Measurements from ENCODE around the gene CAPN7.

CAPN7 gene

DNA sequence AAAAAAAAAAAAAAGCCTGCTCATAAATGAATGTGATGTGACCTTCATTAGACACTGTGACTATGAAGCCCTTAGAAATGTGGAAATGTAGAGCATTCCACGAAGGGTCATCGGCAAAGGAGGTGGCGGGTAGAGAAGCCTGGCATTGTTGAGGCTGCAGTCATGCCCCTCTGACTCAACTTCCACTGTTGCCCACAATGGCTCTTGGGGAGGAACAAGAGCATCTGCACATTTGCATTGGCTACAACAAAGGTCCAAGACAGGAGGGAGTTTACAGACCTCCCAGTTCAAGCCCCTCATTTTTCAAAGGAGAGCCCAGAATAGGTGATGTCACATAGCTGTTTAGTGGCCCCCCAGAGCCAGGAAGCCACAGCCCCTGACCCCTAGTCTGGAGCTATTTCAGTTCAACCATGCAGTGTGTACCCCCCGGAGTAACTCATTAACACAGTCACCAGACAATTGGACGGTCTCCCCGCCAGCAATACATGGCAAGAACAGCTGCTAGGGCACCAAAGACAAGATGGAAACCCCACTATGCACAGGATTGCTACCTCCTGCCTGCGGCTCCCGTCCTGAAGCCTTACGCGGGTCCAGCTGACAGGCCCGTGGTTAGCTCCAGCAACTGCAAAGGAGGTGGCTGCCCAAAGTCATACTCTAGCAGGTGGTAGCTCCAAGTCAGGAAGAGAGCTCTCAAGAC lies 70.1 kb downstream of the CAPN7 start:
- DNase-seq (ENCODE audit: low spot score) = no peak

DNA sequence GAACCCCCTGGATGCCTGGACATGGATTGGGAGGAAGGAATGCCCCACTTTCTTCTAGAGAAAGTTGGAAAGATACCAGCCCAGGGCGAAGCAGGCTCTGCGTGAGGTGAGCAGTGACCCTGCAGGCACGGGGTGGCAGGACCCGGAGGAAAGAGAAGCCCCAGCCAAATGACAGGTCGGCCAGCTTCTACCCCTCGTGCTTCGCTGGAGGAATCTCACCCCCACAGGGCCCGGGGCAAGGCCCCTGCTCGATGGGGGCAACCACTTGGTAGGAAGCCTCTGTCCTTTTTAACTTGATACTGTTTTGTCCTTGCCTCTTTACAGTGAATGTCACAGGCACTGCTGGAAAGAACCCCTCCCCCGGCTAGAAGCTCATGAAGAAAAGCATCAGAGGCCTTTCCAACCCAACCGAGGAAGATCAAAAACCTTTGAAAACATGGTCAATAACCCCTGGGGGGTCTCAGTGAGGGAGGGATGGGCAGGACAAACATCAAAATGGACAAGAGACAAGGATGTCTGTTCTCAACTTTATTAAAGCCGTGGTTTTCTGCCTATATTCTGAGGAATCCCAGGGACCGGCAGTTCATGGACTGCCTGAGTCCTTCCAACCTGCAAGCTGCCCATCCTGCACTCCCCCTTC lies 71.9 kb downstream of the CAPN7 start:
- DNase-seq (ENCODE audit: low spot score) = no peak

DNA sequence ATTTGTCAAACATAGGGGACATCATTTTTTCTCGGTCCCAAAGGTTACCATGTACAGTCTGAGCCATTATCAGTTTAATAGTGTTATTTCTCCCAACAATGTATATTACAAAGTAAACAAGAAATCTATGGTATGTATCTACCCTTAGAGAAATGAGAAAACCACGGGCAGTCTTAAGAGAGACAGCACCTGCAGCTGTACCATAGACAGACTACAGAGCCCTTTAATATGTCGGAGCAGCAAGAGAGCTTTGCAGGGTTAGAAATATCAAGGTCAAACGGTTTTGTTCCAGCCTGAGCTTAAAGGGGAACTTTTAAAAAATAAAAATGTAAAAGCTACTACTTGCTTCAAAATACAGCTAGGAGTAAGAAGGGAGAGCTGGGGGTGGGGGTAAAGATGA lies 73.2 kb downstream of the CAPN7 start:
- DNase-seq (ENCODE audit: low spot score) = no peak

DNA sequence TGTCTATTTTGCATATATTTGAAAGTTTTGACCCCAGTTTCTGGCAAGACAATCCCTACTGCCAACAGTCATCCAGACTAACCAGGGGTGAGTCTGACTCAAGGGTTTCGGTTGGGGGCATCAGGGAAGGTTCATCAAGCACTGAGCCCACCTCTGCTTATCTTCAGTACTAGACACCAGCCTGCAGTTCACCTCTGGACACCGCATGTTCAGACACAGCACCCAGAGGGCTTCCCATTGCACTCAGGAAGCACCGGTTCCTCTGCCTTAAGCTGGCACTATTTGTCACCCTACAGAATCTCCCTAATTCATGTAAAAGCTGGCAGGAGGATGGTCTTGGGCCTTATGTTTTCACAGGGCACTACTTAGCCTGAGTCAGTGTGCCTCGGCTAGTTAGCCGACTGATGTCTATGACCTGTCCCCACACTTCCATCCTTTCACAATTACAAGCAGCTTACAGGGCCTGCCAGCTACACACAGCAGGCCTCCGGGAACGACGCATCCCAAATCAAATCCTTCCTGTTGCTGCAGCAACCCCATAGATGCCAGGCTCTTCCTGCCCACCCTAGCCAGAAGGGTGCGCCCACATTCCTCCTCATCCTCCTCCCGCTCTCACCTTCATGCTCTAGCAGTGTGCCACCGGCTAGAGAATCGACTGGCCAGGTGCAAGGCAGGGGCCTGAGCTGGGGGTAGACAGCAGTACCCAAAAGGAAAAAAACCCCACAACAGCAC lies 73.8 kb downstream of the CAPN7 start:
- no peak for DNase-seq (ENCODE audit: low spot score)

DNA sequence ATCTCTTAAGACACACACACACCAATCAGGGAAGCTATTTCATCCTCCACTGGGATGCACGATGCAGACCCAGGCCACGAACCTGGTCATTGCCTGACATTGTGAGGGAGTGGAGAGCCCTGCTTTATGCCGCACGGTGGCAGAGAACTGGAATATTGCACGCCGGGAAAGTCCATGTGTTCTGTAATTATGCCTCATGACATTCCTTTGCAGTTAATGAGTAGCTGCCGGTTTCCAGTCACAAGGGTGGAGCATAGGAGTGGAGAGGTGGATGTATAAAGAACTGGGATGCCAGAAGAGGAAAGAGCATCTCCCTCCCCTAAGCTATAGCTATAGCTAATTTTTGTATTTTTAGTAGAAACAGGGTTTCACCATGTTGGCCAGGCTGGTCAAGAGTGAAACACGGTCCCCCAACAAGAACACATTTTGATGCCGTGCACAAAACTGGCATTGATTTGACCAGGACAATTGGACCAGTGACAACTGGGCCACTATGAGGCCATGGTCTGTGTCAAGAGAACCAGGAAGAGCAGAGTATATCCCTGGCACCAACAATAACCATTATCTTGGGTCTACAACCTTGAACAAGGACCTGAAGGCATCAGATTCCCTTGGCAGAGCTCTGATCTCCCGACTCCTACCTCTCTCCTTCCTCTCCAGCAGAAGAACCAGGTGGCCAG lies 74.9 kb downstream of the CAPN7 start:
- no peak for DNase-seq (ENCODE audit: low spot score)

DNA sequence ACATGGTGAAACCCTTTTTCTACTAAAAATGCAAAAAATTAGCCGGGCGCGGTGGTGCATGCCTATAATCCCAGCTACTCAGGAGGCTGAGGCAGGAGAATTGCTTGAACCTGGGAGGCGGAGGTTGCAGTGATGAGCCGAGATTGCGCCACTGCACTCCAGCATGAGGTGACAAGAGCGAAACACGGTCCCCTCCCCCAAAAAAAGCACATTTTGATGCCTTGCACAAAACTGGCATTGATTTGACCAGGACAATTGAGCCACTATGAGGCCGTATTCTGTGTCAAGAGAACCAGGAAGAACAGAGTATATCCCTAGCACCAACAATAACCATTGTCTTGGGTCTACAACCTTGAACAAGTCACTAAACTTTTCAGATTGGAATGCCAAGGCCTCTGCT lies 75.8 kb downstream of the CAPN7 start:
- DNase-seq (ENCODE audit: low spot score) = no peak

DNA sequence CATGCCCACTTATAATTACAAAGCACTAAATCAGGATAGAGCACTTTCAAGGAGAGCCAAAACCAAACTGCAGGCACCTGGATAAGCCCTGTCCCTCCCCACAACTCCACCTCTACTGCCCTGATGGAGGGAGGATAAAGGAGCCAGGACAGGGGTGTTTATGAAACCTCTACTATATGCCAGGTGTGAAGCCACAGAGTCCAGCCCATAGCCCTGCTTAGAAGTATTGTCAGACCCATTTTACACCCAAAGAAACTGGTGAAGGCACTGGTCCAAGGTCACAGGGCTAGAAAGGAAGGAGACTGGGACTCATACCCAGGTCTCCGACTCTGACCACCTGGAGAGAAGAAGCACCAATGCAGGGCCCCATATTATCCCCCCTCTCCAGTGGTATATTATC lies 77.7 kb downstream of the CAPN7 start:
- no peak for DNase-seq (ENCODE audit: low spot score)

DNA sequence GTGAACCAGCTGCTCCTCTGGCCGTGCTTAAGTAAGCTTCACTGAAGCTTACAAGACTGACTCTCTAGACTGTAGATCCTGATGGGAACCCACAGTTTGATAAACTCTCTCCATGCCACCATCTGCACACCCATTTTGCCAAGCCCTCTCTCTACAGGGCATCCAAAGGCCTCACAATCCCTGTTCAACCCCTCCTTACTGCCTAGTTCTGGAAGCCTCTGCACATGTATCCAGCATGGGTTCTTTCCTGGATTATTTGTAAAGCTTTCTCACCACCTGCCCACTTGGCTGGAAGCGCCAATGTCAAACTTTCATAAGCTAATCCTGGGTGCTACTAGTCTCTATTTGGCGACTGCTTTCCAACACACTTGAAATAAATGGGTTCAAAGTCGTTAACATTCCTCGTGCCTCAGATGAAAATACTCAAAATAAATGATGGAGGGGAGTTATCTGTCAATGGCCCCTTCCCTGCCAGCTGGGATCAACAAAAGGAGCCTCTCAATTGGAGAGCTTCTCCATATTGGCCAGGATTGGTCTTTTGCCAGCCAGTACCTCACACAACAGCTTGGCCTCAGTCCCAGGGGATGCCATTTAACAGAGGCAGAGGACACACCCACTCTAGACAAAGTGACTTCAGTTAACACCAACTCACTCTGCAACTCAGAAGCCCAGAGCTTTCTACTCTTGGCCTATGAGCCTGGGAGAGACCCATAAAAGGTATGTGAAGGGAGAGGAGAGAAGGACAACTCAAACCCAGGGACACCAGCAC lies 78.3 kb downstream of the CAPN7 start:
- DNase-seq (ENCODE audit: low spot score) = no peak

DNA sequence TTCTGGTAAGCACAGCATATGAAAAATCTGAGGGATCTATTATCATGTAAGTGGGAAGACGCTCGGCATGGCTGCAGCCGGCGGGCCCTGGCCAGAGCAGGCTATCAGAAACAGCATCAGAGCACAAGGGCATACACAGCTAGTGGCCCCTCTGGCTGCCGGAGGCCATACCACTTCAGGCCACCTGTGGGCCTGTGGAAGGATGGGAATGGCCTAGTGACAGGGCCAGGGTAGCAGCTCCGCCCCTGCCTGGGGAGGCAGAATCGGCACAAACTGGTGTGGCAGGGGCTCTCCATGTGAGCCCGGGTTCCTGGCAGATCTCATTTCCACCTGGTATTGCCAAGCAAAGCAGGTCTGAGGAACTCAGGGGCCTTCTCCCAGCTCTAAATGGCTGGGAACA lies 80.0 kb downstream of the CAPN7 start:
- DNase-seq (ENCODE audit: low spot score) = no peak

DNA sequence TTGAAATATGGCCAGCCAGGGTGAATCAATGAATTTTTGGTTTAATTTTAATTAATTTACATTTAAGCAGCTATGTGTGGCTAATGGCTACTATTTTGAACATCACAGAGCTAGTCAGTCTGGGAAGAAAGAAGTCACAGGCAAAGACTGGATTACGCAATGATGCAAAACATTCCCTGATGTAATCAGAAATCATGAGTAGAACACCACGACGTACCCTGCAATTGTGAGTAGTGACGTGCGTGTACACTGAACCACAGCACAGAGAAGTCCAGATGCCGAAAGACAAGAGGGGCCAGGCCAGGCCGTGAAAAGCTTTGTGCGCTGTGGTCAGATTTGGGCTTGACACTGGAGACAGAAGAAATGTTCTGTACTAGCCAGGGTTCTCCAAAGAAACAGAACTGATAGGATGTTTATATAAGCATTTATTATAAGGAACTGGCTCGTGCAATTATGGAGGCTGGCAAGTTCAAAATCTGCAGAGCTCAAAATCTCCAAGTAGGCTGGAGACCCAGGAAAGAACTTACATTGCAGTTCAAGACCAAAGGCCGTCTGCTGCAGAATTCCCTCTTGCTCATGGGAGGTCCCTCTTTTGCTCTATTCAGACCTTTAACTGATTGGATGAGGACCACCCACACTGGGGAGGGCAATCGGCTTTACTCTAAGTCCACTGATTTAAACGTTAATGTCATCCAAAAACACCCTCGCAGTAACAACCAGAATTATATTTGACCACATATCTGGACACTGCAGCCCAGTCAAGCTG lies 81.7 kb downstream of the CAPN7 start:
- no peak for DNase-seq (ENCODE audit: low spot score)

DNA sequence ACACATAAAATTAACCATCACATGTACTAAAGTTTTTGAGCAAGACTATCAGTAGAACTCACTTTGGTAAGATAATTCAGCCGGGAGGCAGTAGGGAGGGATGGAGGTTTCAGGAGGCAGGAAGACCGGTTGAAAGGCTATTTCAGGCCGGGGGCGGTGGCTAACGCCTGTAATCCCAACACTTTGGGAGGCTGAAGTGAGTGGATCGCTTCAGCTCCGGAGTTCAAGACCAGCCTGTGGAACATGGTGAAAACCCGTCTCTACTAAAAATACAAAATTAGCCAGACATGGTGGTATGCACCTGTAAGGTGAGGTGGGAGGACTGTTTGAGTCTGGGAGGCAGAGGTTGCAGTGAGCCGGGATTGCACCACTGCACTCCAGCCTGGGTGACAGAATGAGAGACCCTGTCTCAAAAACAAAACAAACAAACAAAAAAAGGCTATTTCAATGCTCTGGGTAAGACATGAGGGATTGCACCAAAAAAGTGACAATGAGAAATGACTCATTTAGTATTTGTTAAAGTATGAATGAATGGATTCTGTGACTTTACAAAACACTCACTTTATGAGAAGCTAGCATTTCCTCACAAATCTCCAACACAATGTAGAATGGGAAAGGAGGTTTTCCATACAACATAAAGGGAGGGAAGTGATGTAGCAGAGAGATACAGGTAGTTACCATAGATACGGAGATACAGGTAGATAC lies 82.4 kb downstream of the CAPN7 start:
- no peak for DNase-seq (ENCODE audit: low spot score)

DNA sequence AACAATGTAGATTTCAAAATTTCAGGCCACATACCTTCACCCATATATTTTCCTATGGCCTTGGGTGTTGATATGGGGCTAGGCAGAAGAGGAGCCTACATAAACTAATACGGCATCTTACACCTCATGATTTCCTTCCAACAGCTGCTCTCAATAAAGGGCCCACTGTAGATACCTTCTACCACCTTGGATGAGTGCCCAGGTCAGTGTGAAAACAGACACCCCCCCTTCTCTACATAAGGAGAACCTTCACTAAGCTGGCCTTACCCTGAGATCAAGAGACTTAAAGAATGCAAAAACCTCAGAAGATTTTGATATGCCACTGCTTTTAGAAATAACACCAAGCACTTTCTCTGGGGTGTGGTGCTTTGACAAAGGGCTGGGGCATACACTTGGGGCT lies 83.6 kb downstream of the CAPN7 start:
- no peak for DNase-seq (ENCODE audit: low spot score)

DNA sequence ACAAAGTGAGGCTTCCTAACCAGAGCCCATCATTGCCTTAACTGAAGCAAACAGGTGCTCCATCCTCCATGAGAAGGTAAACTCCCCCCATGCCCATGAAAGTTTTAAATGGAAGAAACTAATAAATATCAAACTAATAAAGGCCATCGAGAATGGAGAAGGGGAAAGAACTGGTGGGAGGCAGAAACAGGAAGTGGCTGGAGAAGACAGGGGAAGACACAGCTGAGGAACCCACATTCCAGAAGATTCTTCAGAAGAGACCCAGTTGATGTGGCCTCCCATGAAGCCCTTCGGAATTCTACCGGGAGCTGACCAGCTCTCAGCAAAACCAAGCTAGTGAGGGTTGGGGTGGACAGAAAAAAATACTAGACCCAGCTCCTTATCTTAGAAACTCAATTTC lies 84.7 kb downstream of the CAPN7 start:
- DNase-seq (ENCODE audit: low spot score) = no peak

DNA sequence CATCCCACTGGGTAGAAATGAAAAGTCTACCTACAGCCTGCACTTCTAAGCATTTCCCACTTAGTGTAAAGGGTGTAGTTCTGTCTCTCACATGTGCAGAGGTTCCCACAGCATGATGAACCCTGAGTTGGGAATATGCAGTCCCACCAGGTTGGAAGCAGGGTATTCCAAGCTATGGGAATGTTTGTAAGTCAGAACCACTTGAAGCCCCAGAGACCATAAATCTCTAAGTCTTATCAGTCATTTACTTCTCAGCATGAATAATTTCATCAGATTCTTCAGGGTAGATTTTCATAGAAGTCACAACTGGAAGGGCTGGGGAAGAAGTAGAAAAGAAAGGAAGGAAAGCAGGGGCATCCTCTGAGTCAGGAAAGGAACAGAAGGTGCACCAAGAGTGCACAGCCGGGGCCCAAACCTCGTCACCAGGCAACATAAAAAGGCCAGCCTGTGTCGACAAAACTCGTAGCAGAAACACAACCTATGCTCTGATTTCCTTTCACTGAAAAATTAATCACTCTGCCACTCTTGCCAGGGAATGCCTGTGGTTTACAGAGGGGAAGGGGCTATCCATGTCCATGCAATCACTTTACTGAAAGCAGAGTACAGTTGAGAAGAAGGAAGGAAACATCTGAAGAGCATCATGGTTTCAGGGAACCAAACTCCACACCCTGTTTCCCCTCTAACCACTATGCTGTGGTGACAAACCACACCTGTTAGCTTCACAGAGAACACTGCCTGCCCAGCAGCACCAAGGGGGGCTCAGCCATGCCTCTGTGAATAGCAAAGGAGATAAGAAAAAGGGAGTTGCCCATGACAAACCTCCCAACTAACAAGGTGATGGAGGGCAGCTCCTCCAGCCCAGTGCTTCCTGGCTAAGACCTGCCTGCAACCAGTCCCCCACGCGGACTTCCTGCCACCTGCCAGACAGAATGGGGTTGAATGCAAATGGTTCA lies 85.8 kb downstream of the CAPN7 start:
- no peak for DNase-seq (ENCODE audit: low spot score)

DNA sequence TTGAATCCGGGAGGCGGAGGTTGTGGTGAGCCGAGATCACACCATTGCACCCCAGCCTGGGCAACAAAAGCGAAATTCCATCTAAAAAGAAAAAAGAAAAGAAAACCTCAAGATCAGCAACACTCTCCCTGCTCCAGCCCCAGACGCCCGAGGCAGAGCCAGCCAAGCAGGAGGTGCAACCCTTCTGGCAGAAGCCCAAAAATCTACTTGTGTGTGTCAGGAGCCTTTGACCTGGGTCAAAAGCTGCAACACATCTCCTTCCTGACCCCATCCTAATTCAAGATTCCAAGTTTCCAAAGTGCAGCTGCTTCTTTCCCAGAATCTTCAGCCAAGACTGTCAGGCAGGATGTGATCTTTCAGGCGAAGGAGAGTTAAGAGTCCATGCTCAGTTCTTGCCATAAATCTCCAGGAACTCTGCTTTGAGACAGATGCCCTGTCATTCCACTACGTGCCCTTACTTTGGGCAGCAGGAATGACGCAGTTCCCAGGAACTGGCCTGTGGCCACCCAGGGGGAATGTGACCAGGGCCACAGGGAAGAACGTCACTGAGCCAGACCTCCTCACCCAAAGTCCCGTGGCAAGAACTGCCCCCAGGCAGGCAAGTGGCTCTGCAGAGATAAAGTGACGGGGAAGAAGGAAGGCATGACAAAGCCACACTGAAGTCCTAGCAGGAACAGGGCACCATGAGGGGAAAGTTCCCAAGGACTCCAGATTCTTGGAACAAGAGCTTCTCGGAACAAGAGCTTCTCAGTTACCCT lies 86.9 kb downstream of the CAPN7 start:
- no peak for DNase-seq (ENCODE audit: low spot score)

DNA sequence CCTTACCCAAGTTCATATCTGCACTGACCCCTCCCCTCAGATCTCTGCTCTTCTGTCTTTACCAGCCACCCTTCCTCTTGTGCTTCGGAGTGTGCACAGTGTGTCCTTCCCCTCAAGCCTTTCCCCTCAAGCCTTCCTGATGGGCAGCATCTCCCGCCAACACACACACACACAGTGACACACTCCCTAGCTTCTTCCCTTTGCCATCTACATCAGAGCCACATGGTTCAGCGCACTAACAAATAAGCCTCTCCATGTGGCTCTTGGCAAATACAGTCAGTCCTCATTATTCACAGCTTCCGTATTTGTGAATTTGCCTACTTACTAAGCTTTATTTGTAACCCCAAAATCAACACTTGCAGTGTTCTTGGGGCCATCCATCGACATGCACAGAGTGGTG lies 88.9 kb downstream of the CAPN7 start:
- DNase-seq (ENCODE audit: low spot score) = no peak

DNA sequence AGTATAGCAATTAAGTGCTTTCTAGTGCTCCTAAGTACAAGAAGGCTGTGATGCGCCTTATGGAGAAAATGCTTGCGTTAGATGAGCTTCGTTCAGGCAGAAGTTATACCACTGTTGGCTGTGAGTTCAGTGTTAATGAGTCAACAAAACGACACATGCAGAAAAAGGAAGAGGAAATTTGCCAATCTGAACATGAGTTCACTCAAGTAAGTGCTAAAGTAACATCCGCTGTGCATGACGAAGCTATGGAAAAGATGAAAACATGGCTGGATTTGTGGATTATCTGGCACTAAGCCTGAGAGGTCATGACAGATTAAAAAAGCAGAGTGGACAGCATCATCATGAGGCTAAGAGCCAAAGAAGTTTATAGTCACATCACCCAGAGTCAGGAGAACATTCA lies 89.5 kb downstream of the CAPN7 start:
- peak; percentile 6 for DNase-seq (ENCODE audit: low spot score)

DNA sequence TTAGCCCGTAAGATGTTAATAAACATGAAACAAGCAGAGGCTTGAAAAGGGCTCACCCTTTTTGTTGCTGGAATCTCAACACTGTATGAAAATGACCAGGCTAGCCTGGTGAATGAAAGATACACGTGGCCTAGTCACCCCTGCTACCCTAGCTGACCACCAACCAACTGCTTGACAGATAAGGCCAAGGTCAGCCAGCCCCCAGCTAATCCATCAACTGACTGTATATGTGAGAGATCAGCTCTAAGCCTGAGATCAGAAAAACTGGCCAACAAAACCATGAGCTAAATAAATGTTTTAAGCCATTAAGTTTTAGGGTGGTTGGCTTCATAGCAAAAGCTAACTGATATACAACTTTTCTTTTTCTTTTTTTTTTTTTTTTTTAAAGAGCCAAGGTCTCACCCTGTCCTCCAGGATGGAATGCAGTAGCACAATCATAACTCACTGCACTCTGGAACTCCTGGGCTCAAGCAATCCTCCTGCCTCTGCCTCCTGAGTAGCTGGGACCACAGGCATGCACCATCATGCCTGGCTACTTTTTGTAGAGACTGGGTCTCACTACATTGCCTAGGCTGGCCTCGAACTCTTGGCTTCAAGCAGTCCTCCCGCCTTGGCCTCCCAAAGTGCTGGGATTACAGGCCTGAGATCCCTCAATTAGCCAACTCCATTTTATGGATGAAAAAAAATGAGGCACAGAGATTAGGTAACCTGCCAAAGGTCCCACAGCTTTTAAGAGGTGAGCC lies 91.7 kb downstream of the CAPN7 start:
- DNase-seq (ENCODE audit: low spot score) = no peak

Data from RKO (cell line).